Kidney (tissue), 14 donors: ENCODE results near the gene TASOR. TPM values are rescaled to one million over a fixed set of nuclear protein-coding genes. Genes with fewer than 3 reads are reported as not detected.
A peak's percentile ranks its signal among the peaks of the same experiment; 100 is the strongest.
"Not testable (repeated sequence)": the region's sequence is repeated elsewhere in the genome, so short reads cannot be mapped to it uniquely, and the experiment has no call there.

ENCODE experiments used
- DNase-seq, 5 donors: peaks; one replicate each; pipeline ENCODE4 v3.0.0-alpha.2; 2013 to 2020
- FAIRE-seq: peaks from 2 replicates; lab custom pipeline; 2012; peaks lifted over from hg19 to GRCh38; lab: Jason Lieb, UNC
- H3K27ac ChIP-seq, 2 donors: one replicate each; pipeline ENCODE4 v1.7.0; 2013; ENCODE audit warnings: low read depth in 2 of 2, low read length in 2 of 2, inconsistent platforms in 1 of 2
- H3K27me3 ChIP-seq: one replicate; pipeline ENCODE4 v1.7.1; 2013; ENCODE audit warnings: low read length, inconsistent platforms; ENCODE audit not compliant: control insufficient read depth, insufficient read depth
- H3K36me3 ChIP-seq, 3 donors: one replicate each; pipeline versions ENCODE4 v1.7.0 to v1.7.1; 2013; ENCODE audit warnings: low read length in 3 of 3, control low read depth in 1 of 3, inconsistent platforms in 1 of 3; ENCODE audit not compliant: insufficient read depth in 3 of 3, control insufficient read depth in 2 of 3
- H3K4me1 ChIP-seq, 3 donors: one replicate each; pipeline versions ENCODE4 v1.7.0 to v1.7.1; 2013; ENCODE audit warnings: low read length in 3 of 3, inconsistent platforms in 1 of 3, low read depth in 1 of 3; ENCODE audit not compliant: control insufficient read depth in 2 of 3, insufficient read depth in 2 of 3
- H3K4me3 ChIP-seq, 3 donors: one replicate each; pipeline versions ENCODE4 v1.7.0 to v1.8.1; 2013; ENCODE audit warnings: low read length in 3 of 3, control low read depth in 1 of 3, inconsistent platforms in 1 of 3
- H3K9ac ChIP-seq, 3 donors: one replicate each; pipeline versions ENCODE4 v1.7.0 to v1.7.1; 2013; ENCODE audit warnings: low read length in 3 of 3, control low read depth in 1 of 3, inconsistent platforms in 1 of 3
- H3K9me3 ChIP-seq, 3 donors: one replicate each; pipeline versions ENCODE4 v1.7.0 to v1.7.1; 2013; ENCODE audit warnings: low read length in 3 of 3, control low read depth in 1 of 3, inconsistent platforms in 1 of 3; ENCODE audit not compliant: control insufficient read depth in 2 of 3, insufficient read depth in 1 of 3
- CTCF ChIP-seq: IDR thresholded peaks from 3 replicates; pipeline ENCODE4 v1.5.1; 2012; ENCODE audit warnings: mild to moderate bottlenecking, moderate library complexity, borderline replicate concordance; ENCODE audit not compliant: insufficient read depth; ENCODE audit errors: extremely low read depth
- intact Hi-C: fragments of 100-400 bp; cut with DNase I; formaldehyde crosslinking; loops from one replicate; pipeline ENCODE4 v1.11.1; 2022
- polyA plus RNA-seq: library from polyadenylated mRNA; stranded (reverse); fragments of 350-450 nt; fragmentation: Illumina TruSeq; extraction: RNeasy Lipid Tissue Mini Kit (QIAGEN cat#74804); gene quantifications from one replicate; pipeline ENCODE4 v1.2.3, GENCODE V29; 2014; ENCODE audit warnings: low read depth, low replicate concordance; ENCODE audit not compliant: insufficient read depth
- total RNA-seq: library from RNA; stranded (reverse); fragmentation: NEBNext Ultra II Directional; extraction: Animal tissue kit (Norgen Biotek cat#: 25700); gene quantifications from one replicate; pipeline ENCODE4 v1.2.1, GENCODE V29; 2021
- donor health status: control.
- donor health status: control.
- donor health status: control.
- donor health status: control.
- donor health status: control.
- donor health status: DM: yes; HTN: yes; CAD: no.
- donor health status: Normal renal cell carcinoma (clear cell type).

Gene TASOR
- total and polyA plus RNA-seq, 2 donors from 2014 or later: 22.0 to 60.9 TPM

- peaks cover 0 to 6% (median 5%) of the 10 kb centered on the region in 3 donors for H3K4me1 ChIP-seq
- no peak for TF ChIP-seq CTCF
- peak in 2 of 5 donors; percentile 84 for DNase-seq
- no peak overlapping the region for H3K9ac ChIP-seq
- intact Hi-C loops: no loop called here
- no peak overlapping the region for H3K4me3 ChIP-seq
- FAIRE-seq: no peak
- H3K9me3 ChIP-seq: no peaks in the 10 kb centered on the region
- peak overlapping the region in 1 of 2 donors; percentile 59 for H3K27ac ChIP-seq
- H3K36me3 ChIP-seq: peaks cover 0 to 25% (median 15%) of the 10 kb centered on the region in 3 donors
- H3K27me3 ChIP-seq: no peaks in the 10 kb centered on the region
Measured at GRCh38 chr3:56724676-56725075, 41.6 kb upstream of the TASOR start.

GRCh38 chr3:56720849-56721248 lies 37.8 kb upstream of the TASOR start:
- peaks cover 0 to 2% (median 0%) of the 10 kb centered on the region in 3 donors for H3K36me3 ChIP-seq
- no peak overlapping the region for H3K9ac ChIP-seq
- H3K4me3 ChIP-seq: no peak overlapping the region
- no peaks in the 10 kb centered on the region for H3K27me3 ChIP-seq
- DNase-seq: peak in 2 of 5 donors; percentile 81 to 86
- TF ChIP-seq CTCF: no peak
- no peak overlapping the region for H3K27ac ChIP-seq
- FAIRE-seq: no peak
- H3K9me3 ChIP-seq: no peaks in the 10 kb centered on the region
- H3K4me1 ChIP-seq: peaks cover 0 to 6% (median 5%) of the 10 kb centered on the region in 3 donors
- intact Hi-C loops: no loop called here

DNA sequence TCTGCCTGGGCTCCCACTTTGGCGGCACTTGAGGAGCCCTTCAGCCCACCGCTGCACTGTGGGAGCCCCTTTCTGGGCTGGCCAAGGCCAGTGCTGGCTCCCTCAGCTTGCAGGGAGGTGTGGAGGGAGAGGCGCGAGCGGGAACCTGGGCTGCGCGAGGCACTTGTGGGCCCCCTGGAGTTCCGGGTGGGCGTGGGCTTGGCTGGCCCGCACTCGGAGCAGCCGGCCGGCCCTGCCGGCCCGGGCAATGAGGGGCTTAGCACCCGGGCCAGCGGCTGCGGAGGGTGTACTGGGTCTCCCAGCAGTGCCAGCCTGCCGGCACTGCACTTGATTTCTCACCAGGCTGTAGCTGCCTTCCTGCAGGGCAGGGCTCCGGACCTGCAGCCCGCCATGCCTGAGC lies 35.7 kb upstream of the TASOR start:
- not testable (repeated sequence) for DNase-seq, H3K27me3 ChIP-seq, H3K9ac ChIP-seq, H3K4me3 ChIP-seq, H3K27ac ChIP-seq, H3K36me3 ChIP-seq, H3K4me1 ChIP-seq, H3K9me3 ChIP-seq, FAIRE-seq
- intact Hi-C loops: loop anchor here (10.0 kb wide), 1 partner anchor 76 kb away; no protein-coding TSS in a partner anchor

DNA sequence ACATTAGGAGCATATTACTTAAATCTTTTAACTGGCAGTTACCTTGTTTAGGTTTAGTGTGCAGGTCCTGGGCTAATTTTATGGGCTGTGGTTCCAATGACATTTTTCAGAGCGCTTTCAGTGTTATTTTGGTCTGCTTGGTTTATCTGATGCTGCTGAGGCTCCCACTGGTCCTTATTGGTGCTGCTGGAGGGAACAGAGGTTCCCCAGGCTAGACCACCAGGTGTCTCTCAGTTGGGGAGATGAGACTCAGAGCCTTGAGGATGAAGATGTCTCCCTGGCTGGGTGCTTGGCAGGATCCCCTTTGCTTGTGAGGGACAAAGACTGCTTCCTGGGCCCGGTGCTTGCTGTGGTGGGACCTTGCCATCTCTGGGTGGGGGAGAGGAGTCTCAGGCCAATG lies 28.3 kb upstream of the TASOR start:
- intact Hi-C loops: loop anchor here (10.0 kb wide), 1 partner anchor 83 kb away; no protein-coding TSS in a partner anchor
- H3K9me3 ChIP-seq: no peaks in the 10 kb centered on the region
- H3K9ac ChIP-seq: no peak overlapping the region
- no peaks in the 10 kb centered on the region for H3K27me3 ChIP-seq
- no peak overlapping the region for H3K27ac ChIP-seq
- TF ChIP-seq CTCF: no peak
- no peak for FAIRE-seq
- no peak for DNase-seq
- no peak overlapping the region for H3K4me3 ChIP-seq
- H3K36me3 ChIP-seq: no peaks in the 10 kb centered on the region
- no peaks in the 10 kb centered on the region for H3K4me1 ChIP-seq

- H3K9me3 ChIP-seq, H3K27me3 ChIP-seq, H3K9ac ChIP-seq, DNase-seq, H3K4me1 ChIP-seq, intact Hi-C loops, H3K4me3 ChIP-seq, H3K36me3 ChIP-seq, FAIRE-seq, H3K27ac ChIP-seq: not testable (repeated sequence)
Measured at GRCh38 chr3:56707412-56707811, 24.3 kb upstream of the TASOR start.
